K562 (cell line): Measurements from ENCODE around the gene FAM219B. TPM values are rescaled to one million over a fixed set of nuclear protein-coding genes. Genes with fewer than 3 reads are reported as not detected.

ENCODE experiments used
- ATF7 ChIP-seq: fragments of 450-650 bp; IDR thresholded peaks from 2 replicates; pipeline ENCODE4 v1.7.1; 2014; ENCODE audit warnings: mild to moderate bottlenecking, moderate library complexity
- BMI1 ChIP-seq: fragments of 150-350 bp; IDR thresholded peaks from 2 replicates; pipeline ENCODE4 v1.6.1; 2014; ENCODE audit warnings: low read length
- CREBBP ChIP-seq: IDR thresholded peaks from one replicate; pipeline ENCODE4 v1.6.1; 2012; ENCODE audit warnings: low read depth, mild to moderate bottlenecking, control low read depth, inconsistent platforms, low read length
- ELF2 ChIP-seq: fragments of 250-450 bp; sonication (Bioruptor Pico); IDR thresholded peaks from 2 replicates; pipeline ENCODE4 v1.5.0; 2021; ENCODE audit warnings: mild to moderate bottlenecking
- FOS ChIP-seq: IDR thresholded peaks from 3 replicates; pipeline ENCODE4 v1.6.1; 2011; ENCODE audit not compliant: insufficient read length; ENCODE audit errors: extremely low read depth
- HDAC1 ChIP-seq, 2 experiments: fragments of 450-650 bp; IDR thresholded peaks; 2 replicates each; pipeline ENCODE4 v1.6.1; 2016 to 2017; ENCODE audit warnings: inconsistent platforms in 1 of 2, mild to moderate bottlenecking in 1 of 2, moderate library complexity in 1 of 2
- HDAC2 ChIP-seq: fragments of 450-650 bp; IDR thresholded peaks from 2 replicates; pipeline ENCODE4 v1.6.1; 2016; ENCODE audit warnings: mild to moderate bottlenecking
- POLR3G ChIP-seq: IDR thresholded peaks from 2 replicates; pipeline ENCODE4 v1.6.1; 2011; ENCODE audit not compliant: insufficient read length, insufficient replicate concordance; ENCODE audit errors: extremely low read depth
- POU5F1 ChIP-seq: fragments of 150-350 bp; IDR thresholded peaks from 2 replicates; pipeline ENCODE4 v1.6.1; 2014; ENCODE audit warnings: borderline replicate concordance, low read length, low read depth, mild to moderate bottlenecking; ENCODE audit not compliant: partially characterized antibody
- TAL1 ChIP-seq: fragments of 450-650 bp; IDR thresholded peaks from 2 replicates; pipeline ENCODE4 v1.6.1; 2016; ENCODE audit warnings: mild to moderate bottlenecking
- TEAD1 ChIP-seq, 2 experiments: fragments of 450-650 bp in 1 of 2; sonication (generic) in 1 of 2; formaldehyde crosslinking; IDR thresholded peaks; 2 replicates each; pipeline versions ENCODE4 v1.4.0 to v1.8.0; 2020 to 2022; ENCODE audit warnings: mild to moderate bottlenecking in 2 of 2, missing genetic modification reagents in 1 of 2
- TRIM24 ChIP-seq, 2 experiments: fragments of 450-650 bp; IDR thresholded peaks; 2 replicates each; pipeline ENCODE4 v1.6.1; 2016
- TRIM25 ChIP-seq: fragments of 450-650 bp; IDR thresholded peaks from 2 replicates; pipeline ENCODE4 v1.7.0; 2016; ENCODE audit warnings: borderline replicate concordance
- polyA plus RNA-seq, 8 experiments: library from polyadenylated mRNA; depleted of rRNA in 4 of 8; stranded (reverse) in 5 of 8; unstranded in 3 of 8; fragments of >200 nt; fragmentation: Nextera tagmentation in 2 of 8; fragmentation: Illumina TruSeq in 1 of 8; extraction: Ambion mirVana in 2 of 8; extraction: Trizol in 1 of 8; gene quantifications; 2 replicates each; pipeline versions ENCODE4 v1.2.1 to v1.2.3, GENCODE V29; 2011 to 2014; ENCODE audit warnings: inconsistent platforms in 1 of 8, missing spikeins in 1 of 8
- total RNA-seq, 7 experiments: library from RNA; depleted of rRNA in 6 of 7; stranded (reverse); fragments of >200 nt in 6 of 7; fragmentation: Illumina TruSeq in 2 of 7; extraction: Trizol in 2 of 7; gene quantifications; 2 replicates each; pipeline versions ENCODE4 v1.2.1 to v1.2.3, GENCODE V29; 2011 to 2021; ENCODE audit warnings: low replicate concordance in 1 of 7
- TF ChIP-seq, protein P1 (sequence below): IDR thresholded peaks from 3 replicates; pipeline ENCODE4 v1.6.1; 2011; ENCODE audit warnings: borderline replicate concordance, mild to moderate bottlenecking, moderate library complexity; ENCODE audit not compliant: insufficient read length; ENCODE audit errors: extremely low read depth
- TF ChIP-seq, protein P2 (sequence below), 2 experiments: fragments of 450-650 bp; conservative IDR thresholded peaks; 2 replicates each; pipeline ENCODE4 v1.6.1; 2017; ENCODE audit warnings: mild to moderate bottlenecking in 2 of 2, moderate library complexity in 2 of 2
- TF ChIP-seq, protein P3 (sequence below), 2 experiments: fragments of 450-650 bp in 1 of 2; sonication (generic) in 1 of 2; formaldehyde crosslinking; conservative IDR thresholded peaks; 2 replicates each; pipeline versions ENCODE4 v1.4.0 to v1.8.1; 2020 to 2022; ENCODE audit warnings: mild to moderate bottlenecking in 1 of 2, missing genetic modification reagents in 1 of 2
- TF ChIP-seq, protein P4 (sequence below): fragments of 250-450 bp; sonication (Bioruptor Pico); IDR thresholded peaks from 2 replicates; pipeline ENCODE4 v1.8.0; 2022; ENCODE audit warnings: inconsistent platforms
- TF ChIP-seq, protein P5 (sequence below): fragments of 450-650 bp; IDR thresholded peaks from 2 replicates; pipeline ENCODE4 v1.6.1; 2017; ENCODE audit warnings: antibody characterized with exemption

Gene FAM219B
- total and polyA plus RNA-seq, 9 of the 15 experiments (the other 6 are each of a cell fraction or from before 2014, with no cell fraction given): 6.8 to 50.4 (median 29.4) TPM

DNA sequence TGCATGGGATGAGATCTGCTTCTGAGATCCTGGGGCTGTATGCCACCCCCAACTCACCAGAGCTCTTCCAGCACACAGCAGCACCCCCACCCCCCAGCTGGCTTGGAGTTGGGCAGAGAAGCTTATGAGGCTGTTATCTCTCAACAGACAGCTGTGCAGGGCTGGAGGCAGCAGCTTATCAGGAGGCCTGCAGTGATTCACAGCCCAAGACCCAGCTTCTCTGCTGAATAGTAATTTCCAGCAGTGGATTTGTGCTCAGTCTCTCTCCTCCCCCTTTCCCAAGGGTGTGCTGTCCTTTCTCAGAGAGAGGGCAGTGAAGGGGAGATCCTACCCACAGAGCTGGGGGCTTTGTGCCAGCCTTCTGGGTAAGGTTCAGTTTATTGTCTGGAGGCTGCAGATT, 47.9 kb upstream of the FAM219B start (continued):
- TF ChIP-seq, protein P1, sequence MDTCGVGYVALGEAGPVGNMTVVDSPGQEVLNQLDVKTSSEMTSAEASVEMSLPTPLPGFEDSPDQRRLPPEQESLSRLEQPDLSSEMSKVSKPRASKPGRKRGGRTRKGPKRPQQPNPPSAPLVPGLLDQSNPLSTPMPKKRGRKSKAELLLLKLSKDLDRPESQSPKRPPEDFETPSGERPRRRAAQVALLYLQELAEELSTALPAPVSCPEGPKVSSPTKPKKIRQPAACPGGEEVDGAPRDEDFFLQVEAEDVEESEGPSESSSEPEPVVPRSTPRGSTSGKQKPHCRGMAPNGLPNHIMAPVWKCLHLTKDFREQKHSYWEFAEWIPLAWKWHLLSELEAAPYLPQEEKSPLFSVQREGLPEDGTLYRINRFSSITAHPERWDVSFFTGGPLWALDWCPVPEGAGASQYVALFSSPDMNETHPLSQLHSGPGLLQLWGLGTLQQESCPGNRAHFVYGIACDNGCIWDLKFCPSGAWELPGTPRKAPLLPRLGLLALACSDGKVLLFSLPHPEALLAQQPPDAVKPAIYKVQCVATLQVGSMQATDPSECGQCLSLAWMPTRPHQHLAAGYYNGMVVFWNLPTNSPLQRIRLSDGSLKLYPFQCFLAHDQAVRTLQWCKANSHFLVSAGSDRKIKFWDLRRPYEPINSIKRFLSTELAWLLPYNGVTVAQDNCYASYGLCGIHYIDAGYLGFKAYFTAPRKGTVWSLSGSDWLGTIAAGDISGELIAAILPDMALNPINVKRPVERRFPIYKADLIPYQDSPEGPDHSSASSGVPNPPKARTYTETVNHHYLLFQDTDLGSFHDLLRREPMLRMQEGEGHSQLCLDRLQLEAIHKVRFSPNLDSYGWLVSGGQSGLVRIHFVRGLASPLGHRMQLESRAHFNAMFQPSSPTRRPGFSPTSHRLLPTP: no peak
- TF ChIP-seq, protein P2, sequence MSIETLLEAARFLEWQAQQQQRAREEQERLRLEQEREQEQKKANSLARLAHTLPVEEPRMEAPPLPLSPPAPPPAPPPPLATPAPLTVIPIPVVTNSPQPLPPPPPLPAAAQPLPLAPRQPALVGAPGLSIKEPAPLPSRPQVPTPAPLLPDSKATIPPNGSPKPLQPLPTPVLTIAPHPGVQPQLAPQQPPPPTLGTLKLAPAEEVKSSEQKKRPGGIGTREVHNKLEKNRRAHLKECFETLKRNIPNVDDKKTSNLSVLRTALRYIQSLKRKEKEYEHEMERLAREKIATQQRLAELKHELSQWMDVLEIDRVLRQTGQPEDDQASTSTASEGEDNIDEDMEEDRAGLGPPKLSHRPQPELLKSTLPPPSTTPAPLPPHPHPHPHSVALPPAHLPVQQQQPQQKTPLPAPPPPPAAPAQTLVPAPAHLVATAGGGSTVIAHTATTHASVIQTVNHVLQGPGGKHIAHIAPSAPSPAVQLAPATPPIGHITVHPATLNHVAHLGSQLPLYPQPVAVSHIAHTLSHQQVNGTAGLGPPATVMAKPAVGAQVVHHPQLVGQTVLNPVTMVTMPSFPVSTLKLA (conservative IDR thresholded peaks at IDR 0.05): peak in 1 of 2 experiments; percentile 80; a peak in 2 of 4 replicates
- TF ChIP-seq BMI1 (no peak), HDAC1 (IDR thresholded peaks at IDR 0.05) (peak; percentile 96 to 99), FOS (peak; percentile 23), CREBBP (no peak), POLR3G (no peak), HDAC2 (peak; percentile 100), TRIM25 (no peak), ELF2 (no peak), TAL1 (peak; percentile 99), ATF7 (peak; percentile 72), TEAD1 (CRISPR knock-in tag; IDR thresholded peaks at IDR 0.05) (peak; percentile 30 to 88; a peak in 2 of 4 replicates), POU5F1 (no peak), TRIM24 (IDR thresholded peaks at IDR 0.05) (peak; percentile 96)
- TF ChIP-seq, protein P3, sequence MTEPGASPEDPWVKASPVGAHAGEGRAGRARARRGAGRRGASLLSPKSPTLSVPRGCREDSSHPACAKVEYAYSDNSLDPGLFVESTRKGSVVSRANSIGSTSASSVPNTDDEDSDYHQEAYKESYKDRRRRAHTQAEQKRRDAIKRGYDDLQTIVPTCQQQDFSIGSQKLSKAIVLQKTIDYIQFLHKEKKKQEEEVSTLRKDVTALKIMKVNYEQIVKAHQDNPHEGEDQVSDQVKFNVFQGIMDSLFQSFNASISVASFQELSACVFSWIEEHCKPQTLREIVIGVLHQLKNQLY (CRISPR knock-in tag; conservative IDR thresholded peaks at IDR 0.05): no peak
- TF ChIP-seq, protein P4, sequence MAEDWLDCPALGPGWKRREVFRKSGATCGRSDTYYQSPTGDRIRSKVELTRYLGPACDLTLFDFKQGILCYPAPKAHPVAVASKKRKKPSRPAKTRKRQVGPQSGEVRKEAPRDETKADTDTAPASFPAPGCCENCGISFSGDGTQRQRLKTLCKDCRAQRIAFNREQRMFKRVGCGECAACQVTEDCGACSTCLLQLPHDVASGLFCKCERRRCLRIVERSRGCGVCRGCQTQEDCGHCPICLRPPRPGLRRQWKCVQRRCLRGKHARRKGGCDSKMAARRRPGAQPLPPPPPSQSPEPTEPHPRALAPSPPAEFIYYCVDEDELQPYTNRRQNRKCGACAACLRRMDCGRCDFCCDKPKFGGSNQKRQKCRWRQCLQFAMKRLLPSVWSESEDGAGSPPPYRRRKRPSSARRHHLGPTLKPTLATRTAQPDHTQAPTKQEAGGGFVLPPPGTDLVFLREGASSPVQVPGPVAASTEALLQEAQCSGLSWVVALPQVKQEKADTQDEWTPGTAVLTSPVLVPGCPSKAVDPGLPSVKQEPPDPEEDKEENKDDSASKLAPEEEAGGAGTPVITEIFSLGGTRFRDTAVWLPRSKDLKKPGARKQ: no peak
- TF ChIP-seq, protein P5, sequence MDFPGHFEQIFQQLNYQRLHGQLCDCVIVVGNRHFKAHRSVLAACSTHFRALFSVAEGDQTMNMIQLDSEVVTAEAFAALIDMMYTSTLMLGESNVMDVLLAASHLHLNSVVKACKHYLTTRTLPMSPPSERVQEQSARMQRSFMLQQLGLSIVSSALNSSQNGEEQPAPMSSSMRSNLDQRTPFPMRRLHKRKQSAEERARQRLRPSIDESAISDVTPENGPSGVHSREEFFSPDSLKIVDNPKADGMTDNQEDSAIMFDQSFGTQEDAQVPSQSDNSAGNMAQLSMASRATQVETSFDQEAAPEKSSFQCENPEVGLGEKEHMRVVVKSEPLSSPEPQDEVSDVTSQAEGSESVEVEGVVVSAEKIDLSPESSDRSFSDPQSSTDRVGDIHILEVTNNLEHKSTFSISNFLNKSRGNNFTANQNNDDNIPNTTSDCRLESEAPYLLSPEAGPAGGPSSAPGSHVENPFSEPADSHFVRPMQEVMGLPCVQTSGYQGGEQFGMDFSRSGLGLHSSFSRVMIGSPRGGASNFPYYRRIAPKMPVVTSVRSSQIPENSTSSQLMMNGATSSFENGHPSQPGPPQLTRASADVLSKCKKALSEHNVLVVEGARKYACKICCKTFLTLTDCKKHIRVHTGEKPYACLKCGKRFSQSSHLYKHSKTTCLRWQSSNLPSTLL: no peak
